OCI-LY3 (cell line): ENCODE results near the gene SNX25.

Experiments
- CTCF ChIP-seq: fragments of 200-600, 300-600 bp; sonication (generic); IDR thresholded peaks from 2 replicates; pipeline ENCODE4 v1.5.1; 2014; ENCODE audit warnings: antibody characterized with exemption, low read length, low read depth
- EZH2phosphoT487 ChIP-seq: fragments of 200-600 bp; shearing (Covaris generic); IDR thresholded peaks from 2 replicates; pipeline ENCODE4 v1.6.1; 2018; ENCODE audit warnings: antibody characterized with exemption, mixed run types, low read depth

DNA sequence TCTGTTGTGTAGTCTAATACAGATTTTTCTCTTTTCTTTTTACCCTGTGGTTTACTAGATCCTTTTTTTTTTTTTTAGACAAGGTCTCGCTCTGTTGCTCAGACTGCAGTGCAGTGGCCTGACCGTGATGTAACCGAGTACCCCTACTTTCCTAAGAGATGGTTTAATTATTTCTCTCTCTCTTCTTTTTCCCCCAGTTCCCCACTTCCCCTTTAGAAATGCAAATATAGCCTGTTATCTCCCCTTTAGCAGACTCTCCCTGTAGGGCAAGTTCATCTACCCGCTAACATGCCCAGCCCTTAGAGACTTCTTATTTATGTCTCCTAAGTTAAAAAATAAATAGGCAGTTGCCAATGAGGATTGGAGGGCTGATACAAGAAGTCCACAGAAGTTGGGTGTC lies 4.5 kb downstream of the SNX25 start:
- TF ChIP-seq CTCF (no peak), EZH2phosphoT487 (no peak)
